Esophagus squamous epithelium (tissue), 4 donors: ENCODE data around the gene HSD17B13.

Experiments used
- POLR2A ChIP-seq, 4 donors: fragments of 450-650 bp; IDR thresholded peaks; one replicate each; pipeline ENCODE4 v1.6.1; 2017; ENCODE audit warnings: antibody characterized with exemption in 4 of 4, mild to moderate bottlenecking in 4 of 4, moderate library complexity in 3 of 4
- TF ChIP-seq, protein P1 (sequence below), 6 experiments: fragments of 450-650 bp in 4 of 6; fragments of 200-600 bp in 2 of 6; sonication (generic) in 2 of 6; IDR thresholded peaks; one replicate each; pipeline ENCODE4 v1.5.1; 2016 to 2019; ENCODE audit warnings: antibody characterized with exemption in 6 of 6, mild to moderate bottlenecking in 4 of 6, moderate library complexity in 4 of 6

GRCh38 chr4:87309625-87310024 is 13.1 kb downstream of the HSD17B13 start:
- TF ChIP-seq POLR2A (IDR thresholded peaks at IDR 0.05) = no peak
- TF ChIP-seq, protein P1, sequence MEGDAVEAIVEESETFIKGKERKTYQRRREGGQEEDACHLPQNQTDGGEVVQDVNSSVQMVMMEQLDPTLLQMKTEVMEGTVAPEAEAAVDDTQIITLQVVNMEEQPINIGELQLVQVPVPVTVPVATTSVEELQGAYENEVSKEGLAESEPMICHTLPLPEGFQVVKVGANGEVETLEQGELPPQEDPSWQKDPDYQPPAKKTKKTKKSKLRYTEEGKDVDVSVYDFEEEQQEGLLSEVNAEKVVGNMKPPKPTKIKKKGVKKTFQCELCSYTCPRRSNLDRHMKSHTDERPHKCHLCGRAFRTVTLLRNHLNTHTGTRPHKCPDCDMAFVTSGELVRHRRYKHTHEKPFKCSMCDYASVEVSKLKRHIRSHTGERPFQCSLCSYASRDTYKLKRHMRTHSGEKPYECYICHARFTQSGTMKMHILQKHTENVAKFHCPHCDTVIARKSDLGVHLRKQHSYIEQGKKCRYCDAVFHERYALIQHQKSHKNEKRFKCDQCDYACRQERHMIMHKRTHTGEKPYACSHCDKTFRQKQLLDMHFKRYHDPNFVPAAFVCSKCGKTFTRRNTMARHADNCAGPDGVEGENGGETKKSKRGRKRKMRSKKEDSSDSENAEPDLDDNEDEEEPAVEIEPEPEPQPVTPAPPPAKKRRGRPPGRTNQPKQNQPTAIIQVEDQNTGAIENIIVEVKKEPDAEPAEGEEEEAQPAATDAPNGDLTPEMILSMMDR (IDR thresholded peaks at IDR 0.05) = no peak
